ENCODE data around the gene CCR9.
"Not testable (repeated sequence)": the region's sequence is repeated elsewhere in the genome, so short reads cannot be mapped to it uniquely, and the experiment has no call there.

CCR9 gene
- 0.06 to 92.6 (median 5.6) reads per million in 9 experiments for total RNA-seq

DNA sequence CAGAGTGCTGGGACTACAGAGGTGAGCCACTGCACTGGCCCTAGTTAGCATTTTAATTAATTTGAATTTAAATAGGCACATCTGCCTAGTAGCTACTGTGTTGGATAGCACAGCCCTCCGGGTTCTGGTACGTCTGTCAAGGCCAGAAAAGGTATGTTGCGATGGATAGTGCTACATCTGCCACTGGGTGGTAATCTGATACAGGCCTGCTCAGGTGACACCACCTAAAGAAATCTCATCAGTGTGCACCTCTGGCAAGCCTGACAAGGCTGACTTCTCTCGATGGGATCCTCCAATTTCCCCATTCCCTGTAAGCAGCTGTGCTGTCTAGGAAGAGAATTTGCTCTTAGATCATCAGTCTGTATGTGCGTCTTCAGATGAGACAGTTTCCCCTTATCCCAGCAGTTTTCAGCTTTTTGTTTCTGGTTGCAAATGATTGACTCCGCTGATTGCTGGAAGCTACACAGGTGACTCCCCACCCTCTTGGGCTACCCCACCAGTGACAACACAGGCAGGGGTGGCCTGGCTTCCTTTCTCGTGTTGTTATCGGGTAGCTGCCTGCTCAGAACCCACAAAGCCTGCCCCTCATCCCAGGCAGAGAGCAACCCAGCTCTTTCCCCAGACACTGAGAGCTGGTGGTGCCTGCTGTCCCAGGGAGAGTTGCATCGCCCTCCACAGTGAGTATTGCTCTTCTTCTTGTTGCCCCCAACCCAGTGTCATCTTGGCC, at the start of gene CCR9:
CCR9 (plus strand) TSS at position 565 of the 727 bp plus-strand sequence. CDS start 8,391 bp downstream, outside the sequence.
- no peak for DNase-seq

DNA sequence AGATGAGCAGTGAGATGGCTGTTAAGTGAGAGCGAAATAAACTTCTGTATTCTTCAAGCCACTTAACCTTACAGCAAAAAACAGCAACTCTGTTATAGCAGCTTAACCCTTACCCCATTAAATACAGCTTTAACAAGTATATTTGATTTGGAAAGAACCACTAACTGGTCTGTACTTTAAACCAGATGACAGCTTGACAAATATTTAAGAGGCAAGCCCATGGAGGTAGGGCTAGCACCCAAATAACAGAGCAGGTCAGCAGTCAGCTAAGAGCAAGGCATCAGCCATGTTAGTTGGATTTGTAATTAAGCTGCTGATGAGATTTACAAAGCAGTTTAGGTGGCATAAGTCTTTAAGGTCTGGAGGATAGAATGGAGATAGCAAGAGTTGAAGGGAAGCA, 47.9 kb upstream of the CCR9 start:
- no peak overlapping the region for H3K27ac Mint-ChIP-seq
- H3K4me3 Mint-ChIP-seq, result no peak overlapping the region
- no peaks in the 10 kb centered on the region for H3K27me3 Mint-ChIP-seq
- peaks cover 12% of the 10 kb centered on the region for H3K36me3 Mint-ChIP-seq (ENCODE audit: insufficient read depth)
- no peak for ATAC-seq (replicated peaks)
- peaks cover 11 to 29% of the 10 kb centered on the region in 2 donors for H3K4me1 Mint-ChIP-seq (ENCODE audit: low read depth in 2 of 2)
- H3K9me3 Mint-ChIP-seq, result no peaks in the 10 kb centered on the region
- no peak for DNase-seq

More for the DNA sequence above, at the start of gene CCR9:
- peaks cover 3% of the 10 kb centered on the region for H3K36me3 Mint-ChIP-seq (ENCODE audit: insufficient read depth)
- peak; percentile 63 for ATAC-seq (replicated peaks)
- H3K4me3 Mint-ChIP-seq, result peak within 1 kb of the TSS; percentile 0 to 37
- no peak within 1 kb of the TSS for H3K27ac Mint-ChIP-seq
- H3K9me3 Mint-ChIP-seq, result no peaks in the 10 kb centered on the region
- H3K4me1 Mint-ChIP-seq (ENCODE audit: low read depth in 2 of 2), result peaks cover 7 to 8% of the 10 kb centered on the region in 2 donors
- H3K27me3 Mint-ChIP-seq, result peaks cover 21 to 28% of the 10 kb centered on the region in 2 donors

DNA sequence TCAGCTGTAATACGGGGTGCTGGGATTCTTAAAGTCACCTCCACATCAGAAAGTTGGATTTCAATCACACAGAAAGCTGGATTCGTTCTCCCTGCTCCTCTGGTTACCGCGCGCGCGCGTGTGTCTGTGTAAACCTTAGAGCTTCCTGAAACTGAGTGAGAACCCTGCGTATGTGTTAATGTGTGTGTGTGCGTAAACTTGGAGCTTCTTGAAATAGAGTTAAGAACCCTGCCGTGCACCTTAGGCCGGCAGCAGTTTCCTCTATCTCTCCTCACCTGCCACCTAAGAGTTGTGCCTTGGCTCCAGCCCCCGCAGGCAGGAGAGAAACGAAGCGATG, 45.0 kb upstream of the CCR9 start:
- H3K27ac Mint-ChIP-seq, result peak overlapping the region; percentile 97 to 99
- ATAC-seq (replicated peaks), result peak; percentile 56
- H3K4me3 Mint-ChIP-seq, result peak overlapping the region; percentile 90 to 94
- peaks cover 14 to 29% of the 10 kb centered on the region in 2 donors for H3K4me1 Mint-ChIP-seq (ENCODE audit: low read depth in 2 of 2)
- no peaks in the 10 kb centered on the region for H3K27me3 Mint-ChIP-seq
- DNase-seq, result no peak
- H3K36me3 Mint-ChIP-seq (ENCODE audit: insufficient read depth), result peaks cover 12% of the 10 kb centered on the region
- no peaks in the 10 kb centered on the region for H3K9me3 Mint-ChIP-seq

DNA sequence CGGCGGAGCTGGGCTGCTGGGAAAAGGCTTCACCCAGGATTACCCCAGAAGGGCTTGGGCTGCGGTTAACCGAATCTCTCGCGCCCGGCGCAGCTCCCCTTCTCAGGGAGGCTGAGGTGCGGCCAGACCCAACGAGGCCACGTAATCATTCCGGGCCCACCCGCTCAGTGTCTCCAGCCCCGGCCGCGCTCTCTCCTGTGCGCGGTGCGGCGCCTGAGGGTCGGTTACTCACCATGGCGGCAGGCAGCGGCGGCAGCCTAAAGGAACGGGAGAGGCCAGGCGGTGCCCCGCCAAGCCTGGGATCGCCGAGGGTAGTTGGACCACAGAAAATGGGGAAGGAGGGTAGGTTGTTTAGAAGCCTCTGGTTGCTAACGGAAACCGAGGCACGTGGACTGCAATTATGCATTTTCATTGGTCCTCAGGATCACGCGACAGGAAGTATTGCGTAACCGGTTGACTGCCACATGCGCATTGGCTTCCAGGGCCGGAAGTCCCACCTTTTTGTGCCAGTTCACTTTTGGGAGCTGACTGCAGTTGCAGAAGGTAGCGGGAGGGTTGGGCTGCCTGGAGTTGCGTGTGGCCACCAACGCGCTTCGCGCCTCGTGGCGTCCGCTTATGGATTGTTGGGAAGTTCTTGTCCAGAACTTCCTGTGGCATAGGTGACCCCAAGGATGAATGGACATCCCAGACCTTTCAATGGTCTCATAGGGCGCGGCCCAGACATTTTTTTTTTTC, 44.4 kb upstream of the CCR9 start, which contains the start of gene LZTFL1:
LZTFL1 (minus strand) TSS at position 363 of the 735 bp plus-strand sequence; CDS start at position 235, 128 bp downstream.
- peak within 1 kb of the TSS; percentile 90 to 94 for H3K4me3 Mint-ChIP-seq
- H3K27me3 Mint-ChIP-seq, result no peaks in the 10 kb centered on the region
- H3K36me3 Mint-ChIP-seq (ENCODE audit: insufficient read depth), result peaks cover 12% of the 10 kb centered on the region
- H3K4me1 Mint-ChIP-seq (ENCODE audit: low read depth in 2 of 2), result peaks cover 14 to 29% of the 10 kb centered on the region in 2 donors
- DNase-seq (peak; percentile 84 to 88 (median 84)), ATAC-seq (replicated peaks) (peak; percentile 88)
- no peaks in the 10 kb centered on the region for H3K9me3 Mint-ChIP-seq
- H3K27ac Mint-ChIP-seq, result peak within 1 kb of the TSS; percentile 97 to 99

GRCh38 chr3:45842851-45843625, 43.3 kb upstream of the CCR9 start:
- Mint-ChIP-seq H3K9me3 (no peaks in the 10 kb centered on the region), H3K27ac (peak overlapping the region in 1 of 2 donors; percentile 99), H3K4me1 (ENCODE audit: low read depth in 2 of 2) (peaks cover 14 to 29% of the 10 kb centered on the region in 2 donors), H3K4me3 (peak overlapping the region; percentile 90 to 94), H3K36me3 (ENCODE audit: insufficient read depth) (peaks cover 12% of the 10 kb centered on the region), H3K27me3 (peaks cover 0 to 2% of the 10 kb centered on the region in 2 donors)
- DNase-seq (no peak), ATAC-seq (replicated peaks) (no peak)

DNA sequence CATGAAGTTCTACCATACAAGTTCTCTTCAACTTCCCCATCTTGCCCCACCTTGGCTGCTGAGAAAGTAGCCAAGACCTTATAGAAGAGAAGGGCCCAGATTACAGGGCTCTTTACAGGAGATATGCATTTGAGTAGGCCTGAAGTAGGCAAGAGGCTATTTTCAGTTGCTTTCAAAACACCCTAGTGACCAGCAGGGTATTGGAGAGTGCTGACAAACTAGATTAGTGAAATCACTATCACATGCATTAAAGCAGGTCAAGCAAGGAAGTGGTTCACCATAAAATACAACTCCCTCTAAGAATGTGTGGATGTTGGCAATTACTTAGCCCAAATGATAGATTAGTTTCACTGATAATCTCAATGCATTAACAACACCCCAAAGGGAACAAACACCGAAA, 41.7 kb upstream of the CCR9 start:
- no peak for ATAC-seq (replicated peaks)
- DNase-seq, result no peak
- Mint-ChIP-seq H3K27me3 (peaks cover 0 to 6% of the 10 kb centered on the region in 2 donors), H3K4me1 (ENCODE audit: low read depth in 2 of 2) (peaks cover 14 to 25% of the 10 kb centered on the region in 2 donors), H3K4me3 (no peak overlapping the region), H3K9me3 (no peaks in the 10 kb centered on the region), H3K27ac (no peak overlapping the region), H3K36me3 (ENCODE audit: insufficient read depth) (peaks cover 12% of the 10 kb centered on the region)

DNA sequence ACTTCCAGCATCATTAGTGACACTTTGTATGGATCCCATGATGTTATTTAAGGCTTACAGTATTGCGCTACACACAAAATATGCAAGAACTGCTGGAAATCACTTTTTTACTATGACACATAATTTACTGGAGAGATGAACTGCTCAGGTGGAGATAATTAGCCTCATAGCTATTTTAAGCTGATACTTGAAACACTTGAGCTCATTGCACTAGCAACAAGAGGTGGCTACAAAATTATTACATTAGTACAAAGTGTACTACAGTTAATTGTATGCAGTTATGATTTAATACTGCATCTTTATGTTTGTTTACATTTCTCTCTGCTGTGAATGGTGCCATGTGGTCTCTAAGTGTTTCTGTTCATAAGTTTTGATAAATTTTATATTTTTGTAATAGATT, 38.0 kb upstream of the CCR9 start:
- ATAC-seq (replicated peaks) (no peak), DNase-seq (no peak)
- Mint-ChIP-seq H3K4me3 (no peak overlapping the region), H3K9me3 (no peaks in the 10 kb centered on the region), H3K36me3 (ENCODE audit: insufficient read depth) (no peaks in the 10 kb centered on the region), H3K27ac (no peak overlapping the region), H3K27me3 (peaks cover 15 to 23% of the 10 kb centered on the region in 2 donors), H3K4me1 (ENCODE audit: low read depth in 2 of 2) (peaks cover 0 to 3% of the 10 kb centered on the region in 2 donors)

DNA sequence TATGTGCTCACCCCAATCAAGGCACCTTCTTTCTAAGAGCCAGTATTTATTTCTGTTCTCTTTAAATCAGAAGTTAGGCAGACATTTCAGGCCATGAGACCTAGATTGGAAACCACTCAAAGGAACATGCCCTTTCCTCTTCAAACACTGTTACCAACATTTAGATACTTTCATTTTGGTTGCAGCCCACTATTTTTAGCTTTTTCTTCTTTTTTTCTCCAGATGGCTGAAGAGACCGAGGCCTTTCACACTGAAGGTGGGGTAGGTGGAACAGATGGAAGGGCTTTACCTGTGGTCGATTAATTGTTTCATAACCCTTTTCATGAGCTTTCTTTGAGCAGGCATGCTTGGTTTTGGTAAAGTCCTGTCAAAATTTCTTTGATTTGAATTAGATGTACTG, 33.5 kb upstream of the CCR9 start:
- Mint-ChIP-seq H3K9me3 (no peaks in the 10 kb centered on the region), H3K4me3 (no peak overlapping the region), H3K27me3 (peaks cover 20 to 32% of the 10 kb centered on the region in 2 donors), H3K36me3 (ENCODE audit: insufficient read depth) (no peaks in the 10 kb centered on the region), H3K4me1 (ENCODE audit: low read depth in 2 of 2) (no peaks in the 10 kb centered on the region), H3K27ac (no peak overlapping the region)
- ATAC-seq (replicated peaks) (no peak), DNase-seq (no peak)

GRCh38 chr3:45856323-45856722, 30.0 kb upstream of the CCR9 start:
- H3K36me3 Mint-ChIP-seq (ENCODE audit: insufficient read depth); H3K9me3 Mint-ChIP-seq; DNase-seq; H3K4me1 Mint-ChIP-seq (ENCODE audit: low read depth in 2 of 2); H3K4me3 Mint-ChIP-seq; ATAC-seq (replicated peaks); H3K27ac Mint-ChIP-seq: not testable (repeated sequence)
- peaks cover 4 to 31% of the 10 kb centered on the region in 2 donors for H3K27me3 Mint-ChIP-seq

DNA sequence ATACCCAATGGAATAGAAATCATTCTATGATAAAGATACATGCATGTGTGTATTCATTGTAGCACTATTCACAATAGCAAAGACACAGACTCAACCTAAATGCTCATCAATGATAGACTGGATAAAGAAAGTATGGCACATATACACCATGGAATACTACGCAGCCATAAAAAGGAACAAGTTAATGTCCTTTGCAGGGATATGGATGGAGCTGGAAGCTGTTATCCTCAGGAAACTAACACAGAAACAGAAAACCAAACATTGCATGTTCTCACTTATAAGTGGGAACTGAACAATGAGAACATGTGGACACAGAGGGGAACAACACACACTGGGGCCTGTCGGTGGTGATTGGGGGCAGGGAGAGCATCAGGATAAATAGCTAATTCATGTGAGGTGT, 29.3 kb upstream of the CCR9 start:
- H3K9me3 Mint-ChIP-seq; H3K36me3 Mint-ChIP-seq (ENCODE audit: insufficient read depth); H3K4me1 Mint-ChIP-seq (ENCODE audit: low read depth in 2 of 2); DNase-seq; ATAC-seq (replicated peaks); H3K4me3 Mint-ChIP-seq; H3K27ac Mint-ChIP-seq: not testable (repeated sequence)
- H3K27me3 Mint-ChIP-seq, result peaks cover 4 to 24% of the 10 kb centered on the region in 2 donors

GRCh38 chr3:45858809-45859543, 27.4 kb upstream of the CCR9 start:
- H3K4me3 Mint-ChIP-seq, result no peak overlapping the region
- ATAC-seq (replicated peaks) (no peak), DNase-seq (no peak)
- peaks cover 20 to 34% of the 10 kb centered on the region in 2 donors for H3K27me3 Mint-ChIP-seq
- peaks cover 3% of the 10 kb centered on the region for H3K36me3 Mint-ChIP-seq (ENCODE audit: insufficient read depth)
- peaks cover 4 to 5% of the 10 kb centered on the region in 2 donors for H3K9me3 Mint-ChIP-seq
- H3K4me1 Mint-ChIP-seq (ENCODE audit: low read depth in 2 of 2), result no peaks in the 10 kb centered on the region
- H3K27ac Mint-ChIP-seq, result no peak overlapping the region

GRCh38 chr3:45860481-45860880, 25.9 kb upstream of the CCR9 start:
- H3K4me3 Mint-ChIP-seq, result no peak overlapping the region
- peaks cover 3% of the 10 kb centered on the region for H3K36me3 Mint-ChIP-seq (ENCODE audit: insufficient read depth)
- DNase-seq (no peak), ATAC-seq (replicated peaks) (no peak)
- peaks cover 4 to 5% of the 10 kb centered on the region in 2 donors for H3K9me3 Mint-ChIP-seq
- H3K4me1 Mint-ChIP-seq (ENCODE audit: low read depth in 2 of 2), result peaks cover 7 to 8% of the 10 kb centered on the region in 2 donors
- H3K27me3 Mint-ChIP-seq, result peaks cover 16 to 25% of the 10 kb centered on the region in 2 donors
- no peak overlapping the region for H3K27ac Mint-ChIP-seq
